Right ventricle myocardium superior (tissue), 1 donor: ENCODE measurements around the gene PRDM2. TPM values are rescaled to one million over a fixed set of nuclear protein-coding genes. Genes with fewer than 3 reads are reported as not detected.

Experiments
- ATAC-seq: fragments of 200-7000 bp; cut with Tn5 transposase; one replicate; pipeline ENCODE4 v1.9.1; 2020; ENCODE audit warnings: mild to moderate bottlenecking; ENCODE audit not compliant: poor library complexity
- DNase-seq: peaks from one replicate; pipeline ENCODE4 v3.0.0-alpha.2; 2020
- intact Hi-C: fragments of 100-400 bp; cut with DNase I; formaldehyde crosslinking; loops from one replicate; pipeline ENCODE4 v1.11.2; 2022
- total RNA-seq: library from RNA; stranded (reverse); fragmentation: NEBNext Ultra II Directional; extraction: Animal tissue kit (Norgen Biotek cat#: 25700); gene quantifications from one replicate; pipeline ENCODE4 v1.2.1, GENCODE V29; 2021
- donor health status: DM: no; HTN: yes; CAD: no; lungs with severe emphysema.

PRDM2 gene
- total RNA-seq, 1 donor from 2014 or later = 32.9 TPM

- intact Hi-C loops = no loop called here
- DNase-seq = no peak
- peak; percentile 10 for ATAC-seq
These were observed 56.7 kb downstream of the PRDM2 start for GRCh38 chr1:13756557-13757315.

- intact Hi-C loops = no loop called here
- DNase-seq (no peak), ATAC-seq (peak; percentile 41)
These were observed 57.7 kb downstream of the PRDM2 start for GRCh38 chr1:13757693-13758092.

GRCh38 chr1:13759072-13759471 is 59.1 kb downstream of the PRDM2 start:
- intact Hi-C loops = no loop called here
- DNase-seq (no peak), ATAC-seq (no peak)

GRCh38 chr1:13760340-13760739 is 60.4 kb downstream of the PRDM2 start:
- DNase-seq (no peak), ATAC-seq (no peak)
- intact Hi-C loops = no loop called here

- DNase-seq (no peak), ATAC-seq (no peak)
- intact Hi-C loops = no loop called here
These were observed 60.9 kb downstream of the PRDM2 start for GRCh38 chr1:13760921-13761320.

GRCh38 chr1:13761883-13762282 is 61.9 kb downstream of the PRDM2 start:
- no peak for ATAC-seq
- intact Hi-C loops = no loop called here
- no peak for DNase-seq

GRCh38 chr1:13762642-13763041 is 62.7 kb downstream of the PRDM2 start:
- ATAC-seq (no peak), DNase-seq (no peak)
- intact Hi-C loops = no loop called here

GRCh38 chr1:13763222-13763621 is 63.2 kb downstream of the PRDM2 start:
- DNase-seq (no peak), ATAC-seq (no peak)
- intact Hi-C loops = no loop called here

GRCh38 chr1:13763991-13764390 is 64.0 kb downstream of the PRDM2 start:
- DNase-seq (no peak), ATAC-seq (no peak)
- intact Hi-C loops = no loop called here

- no peak for ATAC-seq
These were observed 64.8 kb downstream of the PRDM2 start for GRCh38 chr1:13764588-13765332.

GRCh38 chr1:13766592-13767564 is 66.9 kb downstream of the PRDM2 start:
- intact Hi-C loops = no loop called here
- ATAC-seq (no peak), DNase-seq (no peak)

More at GRCh38 chr1:13764588-13765332, 64.8 kb downstream of the PRDM2 start:
- DNase-seq = no peak
- intact Hi-C loops = no loop called here

- DNase-seq (no peak), ATAC-seq (peak; percentile 38)
- intact Hi-C loops = no loop called here
These were observed 69.2 kb downstream of the PRDM2 start for GRCh38 chr1:13769212-13769611.

GRCh38 chr1:13769830-13770229 is 69.8 kb downstream of the PRDM2 start:
- intact Hi-C loops = no loop called here
- no peak for DNase-seq
- ATAC-seq = no peak

GRCh38 chr1:13770743-13771142 is 70.8 kb downstream of the PRDM2 start:
- no peak for ATAC-seq
- no peak for DNase-seq
- intact Hi-C loops = no loop called here

GRCh38 chr1:13771745-13772144 is 71.8 kb downstream of the PRDM2 start:
- DNase-seq = no peak
- no peak for ATAC-seq
- intact Hi-C loops = no loop called here

GRCh38 chr1:13772271-13772670 is 72.3 kb downstream of the PRDM2 start:
- ATAC-seq = no peak

GRCh38 chr1:13774121-13774520 is 74.1 kb downstream of the PRDM2 start:
- ATAC-seq = no peak
- DNase-seq = no peak
- intact Hi-C loops = no loop called here

More at GRCh38 chr1:13772271-13772670, 72.3 kb downstream of the PRDM2 start:
- intact Hi-C loops = no loop called here
- DNase-seq = no peak

- ATAC-seq (no peak), DNase-seq (no peak)
- intact Hi-C loops = no loop called here
These were observed 75.5 kb downstream of the PRDM2 start for GRCh38 chr1:13775459-13775858.

- intact Hi-C loops = no loop called here
- ATAC-seq (no peak), DNase-seq (no peak)
These were observed 75.9 kb downstream of the PRDM2 start for GRCh38 chr1:13775916-13776315.
